Measurements from ENCODE around the gene HIPK2. TPM values are rescaled to one million over a fixed set of nuclear protein-coding genes. Genes with fewer than 3 reads are reported as not detected.

HIPK2 gene
- total RNA-seq, 1 donor, result 28.8 TPM

DNA sequence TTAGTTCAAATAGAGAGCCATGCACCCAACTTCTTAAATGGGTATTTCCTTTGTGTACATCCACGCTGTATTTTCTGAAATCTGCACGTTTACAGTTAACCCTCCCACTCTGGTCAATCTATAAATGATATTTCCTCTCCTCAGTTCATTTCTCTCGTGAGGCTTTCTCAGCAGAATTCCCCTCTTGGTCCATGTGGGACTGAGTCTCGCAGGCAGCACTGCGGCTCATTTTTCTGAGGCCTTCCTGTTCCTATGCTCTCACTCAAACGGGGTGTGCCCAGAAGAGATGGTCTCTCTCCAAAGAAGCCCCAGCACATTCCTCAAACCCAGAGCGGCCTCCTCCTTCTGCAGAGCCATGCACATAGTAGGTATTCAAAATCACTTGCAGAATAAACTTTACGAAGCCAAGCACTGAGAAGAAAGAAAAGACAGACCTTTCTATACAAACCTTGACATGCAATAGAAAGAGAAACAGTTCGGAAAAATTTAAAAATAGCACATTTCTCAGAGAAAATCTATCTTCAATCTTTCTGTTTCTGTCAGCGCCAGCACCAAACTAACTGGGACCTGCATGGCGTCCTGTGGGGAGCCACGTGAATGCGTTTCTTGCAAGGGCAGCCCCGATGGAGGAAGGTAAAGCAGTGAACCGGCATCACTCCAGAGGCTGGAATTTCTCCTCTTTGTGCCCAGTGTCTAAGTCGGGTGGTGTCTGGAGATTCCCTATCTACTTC lies 77.1 kb downstream of the HIPK2 start:
- no peak for DNase-seq (ENCODE audit: low read depth)
- TF ChIP-seq, protein P1, sequence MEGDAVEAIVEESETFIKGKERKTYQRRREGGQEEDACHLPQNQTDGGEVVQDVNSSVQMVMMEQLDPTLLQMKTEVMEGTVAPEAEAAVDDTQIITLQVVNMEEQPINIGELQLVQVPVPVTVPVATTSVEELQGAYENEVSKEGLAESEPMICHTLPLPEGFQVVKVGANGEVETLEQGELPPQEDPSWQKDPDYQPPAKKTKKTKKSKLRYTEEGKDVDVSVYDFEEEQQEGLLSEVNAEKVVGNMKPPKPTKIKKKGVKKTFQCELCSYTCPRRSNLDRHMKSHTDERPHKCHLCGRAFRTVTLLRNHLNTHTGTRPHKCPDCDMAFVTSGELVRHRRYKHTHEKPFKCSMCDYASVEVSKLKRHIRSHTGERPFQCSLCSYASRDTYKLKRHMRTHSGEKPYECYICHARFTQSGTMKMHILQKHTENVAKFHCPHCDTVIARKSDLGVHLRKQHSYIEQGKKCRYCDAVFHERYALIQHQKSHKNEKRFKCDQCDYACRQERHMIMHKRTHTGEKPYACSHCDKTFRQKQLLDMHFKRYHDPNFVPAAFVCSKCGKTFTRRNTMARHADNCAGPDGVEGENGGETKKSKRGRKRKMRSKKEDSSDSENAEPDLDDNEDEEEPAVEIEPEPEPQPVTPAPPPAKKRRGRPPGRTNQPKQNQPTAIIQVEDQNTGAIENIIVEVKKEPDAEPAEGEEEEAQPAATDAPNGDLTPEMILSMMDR (IDR thresholded peaks at IDR 0.05; ENCODE audit: insufficient read depth, low read length), result no peak

DNA sequence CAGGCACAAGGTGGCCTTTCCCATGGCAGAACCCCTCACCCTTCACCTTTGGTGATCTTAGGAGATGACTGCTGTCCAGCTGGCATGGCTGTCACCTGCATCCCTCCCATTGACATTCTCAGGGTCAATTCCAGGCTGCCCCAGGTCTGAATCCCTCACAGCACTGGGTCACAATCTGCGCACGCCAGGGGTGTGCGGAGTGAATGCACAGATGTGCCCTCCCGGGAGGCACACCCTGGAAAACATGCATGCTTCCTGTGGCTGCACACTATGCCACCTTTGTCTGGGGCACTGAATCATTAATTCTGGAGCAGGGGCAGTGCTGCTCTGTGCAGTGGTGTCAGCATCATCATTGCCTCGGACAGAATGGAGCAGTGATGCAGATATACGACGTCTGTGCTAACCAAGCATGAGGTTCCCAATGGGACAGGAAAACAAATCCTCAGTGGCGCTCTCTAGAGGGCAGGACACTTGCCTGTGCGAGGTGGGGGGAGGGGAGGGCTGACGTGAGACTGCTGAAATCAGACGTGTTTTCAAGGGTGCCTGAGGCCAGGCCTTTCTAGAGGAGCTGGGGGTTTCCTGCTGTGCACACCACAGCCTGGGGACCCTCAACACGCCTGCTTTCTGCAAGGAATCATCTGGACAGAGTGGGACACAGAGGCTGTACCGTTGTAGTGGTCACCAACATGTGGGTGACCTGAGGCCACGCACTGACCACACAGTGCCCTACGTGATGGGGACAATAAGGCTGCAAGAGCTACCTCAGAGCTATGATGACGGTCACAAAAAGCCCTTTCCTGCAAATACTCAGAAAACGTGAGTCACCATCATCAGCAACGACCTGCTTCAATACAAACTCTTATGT lies 77.9 kb downstream of the HIPK2 start:
- DNase-seq (ENCODE audit: low read depth), result no peak
- TF ChIP-seq, protein P1 (IDR thresholded peaks at IDR 0.05; ENCODE audit: insufficient read depth, low read length), result no peak

More for the DNA sequence above, 77.1 kb downstream of the HIPK2 start:
- no peak overlapping the region for H3K4me3 ChIP-seq (ENCODE audit: low read depth, low read length)

DNA sequence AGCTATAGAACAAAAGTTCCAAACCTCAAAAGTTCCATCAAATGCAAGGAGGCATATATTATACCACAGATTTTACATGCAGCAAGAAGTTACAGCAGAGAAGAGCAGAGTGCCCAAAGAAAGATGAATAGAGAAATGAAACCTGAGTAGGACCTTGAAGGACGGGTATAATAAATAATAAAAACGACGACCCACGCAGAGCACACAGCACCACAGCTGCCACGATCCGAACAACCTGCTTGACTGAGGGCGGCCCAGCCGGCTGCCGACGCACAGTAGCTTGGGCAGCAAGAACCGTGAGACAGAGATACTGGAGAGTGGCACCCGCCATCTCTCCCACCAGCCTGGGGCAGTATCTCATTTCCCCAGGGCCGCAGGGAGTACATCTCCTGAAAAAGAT lies 79.0 kb downstream of the HIPK2 start:
- H3K4me3 ChIP-seq (ENCODE audit: low read depth, low read length), result no peak overlapping the region
- TF ChIP-seq, protein P1 (IDR thresholded peaks at IDR 0.05; ENCODE audit: insufficient read depth, low read length), result no peak

More for the DNA sequence above, 77.9 kb downstream of the HIPK2 start:
- no peak overlapping the region for H3K4me3 ChIP-seq (ENCODE audit: low read depth, low read length)

DNA sequence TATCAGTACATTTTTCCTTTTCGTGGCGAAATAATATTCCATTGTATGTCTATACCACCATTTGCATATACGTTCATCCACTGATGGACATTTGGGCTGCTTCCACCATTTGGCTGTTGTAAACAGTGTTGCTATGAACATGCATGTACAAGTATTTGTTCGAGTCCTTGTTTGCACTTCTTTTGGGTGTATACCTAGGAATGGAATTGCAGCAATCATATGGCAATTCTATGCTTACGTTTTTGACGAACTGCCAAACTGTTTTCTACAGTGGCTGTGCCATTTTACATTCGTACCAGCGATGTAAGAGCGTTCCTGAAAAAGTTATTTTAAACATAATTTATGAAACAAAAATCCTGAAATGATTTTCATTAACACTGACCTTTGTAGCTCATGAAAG lies 79.5 kb downstream of the HIPK2 start:
- TF ChIP-seq, protein P1 (IDR thresholded peaks at IDR 0.05; ENCODE audit: insufficient read depth, low read length), result no peak
- H3K4me3 ChIP-seq (ENCODE audit: low read depth, low read length), result no peak overlapping the region
- no peak for DNase-seq (ENCODE audit: low read depth)

More for the DNA sequence above, 79.0 kb downstream of the HIPK2 start:
- no peak for DNase-seq (ENCODE audit: low read depth)

DNA sequence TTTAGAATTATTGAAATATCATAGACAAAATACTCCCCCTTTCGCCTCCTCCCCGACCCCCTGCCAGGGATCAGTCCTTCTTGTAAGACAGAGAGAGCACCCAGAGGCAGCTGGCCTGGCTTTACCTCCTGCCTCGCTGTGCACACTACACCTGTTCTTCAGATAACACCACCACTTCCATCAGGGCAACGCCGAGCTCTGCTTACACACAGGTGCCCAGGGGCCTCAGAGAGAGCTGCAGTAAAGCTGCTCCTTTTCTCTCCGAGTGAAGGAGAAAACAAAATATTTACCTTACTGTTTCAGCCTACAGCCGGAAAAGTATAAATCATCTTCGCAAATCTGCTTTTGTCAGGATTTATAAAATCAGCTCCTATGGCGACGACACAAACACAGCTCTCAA lies 80.7 kb downstream of the HIPK2 start:
- no peak overlapping the region for H3K4me3 ChIP-seq (ENCODE audit: low read depth, low read length)
- TF ChIP-seq, protein P1 (IDR thresholded peaks at IDR 0.05; ENCODE audit: insufficient read depth, low read length), result no peak
- no peak for DNase-seq (ENCODE audit: low read depth)

DNA sequence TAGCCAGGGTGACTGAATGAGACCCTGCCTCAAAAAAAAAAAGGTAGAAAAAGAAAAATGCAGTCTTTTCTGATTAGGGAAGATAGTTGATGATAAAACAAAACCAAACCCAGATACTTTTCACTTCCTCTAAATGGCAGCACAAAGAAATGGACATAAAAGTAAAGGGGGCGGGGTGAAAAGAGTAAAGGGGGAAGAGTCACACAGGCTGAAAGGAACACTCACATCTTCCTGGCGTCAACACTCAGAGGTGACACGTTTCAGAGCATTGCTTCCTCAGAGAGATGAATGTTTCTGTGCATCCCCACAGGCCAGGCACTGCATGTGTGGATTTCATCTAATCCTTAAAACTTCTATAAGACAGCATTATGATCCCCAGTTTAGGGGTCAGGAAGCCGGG lies 81.2 kb downstream of the HIPK2 start:
- H3K4me3 ChIP-seq (ENCODE audit: low read depth, low read length), result no peak overlapping the region
- no peak for DNase-seq (ENCODE audit: low read depth)
- TF ChIP-seq, protein P1 (IDR thresholded peaks at IDR 0.05; ENCODE audit: insufficient read depth, low read length), result no peak
